ENCODE measurements around the gene TEX11. TPM values are rescaled to one million over a fixed set of nuclear protein-coding genes. Genes with fewer than 3 reads are reported as not detected.

Gene TEX11
- total and polyA plus RNA-seq, 9 donors: not detected

DNA sequence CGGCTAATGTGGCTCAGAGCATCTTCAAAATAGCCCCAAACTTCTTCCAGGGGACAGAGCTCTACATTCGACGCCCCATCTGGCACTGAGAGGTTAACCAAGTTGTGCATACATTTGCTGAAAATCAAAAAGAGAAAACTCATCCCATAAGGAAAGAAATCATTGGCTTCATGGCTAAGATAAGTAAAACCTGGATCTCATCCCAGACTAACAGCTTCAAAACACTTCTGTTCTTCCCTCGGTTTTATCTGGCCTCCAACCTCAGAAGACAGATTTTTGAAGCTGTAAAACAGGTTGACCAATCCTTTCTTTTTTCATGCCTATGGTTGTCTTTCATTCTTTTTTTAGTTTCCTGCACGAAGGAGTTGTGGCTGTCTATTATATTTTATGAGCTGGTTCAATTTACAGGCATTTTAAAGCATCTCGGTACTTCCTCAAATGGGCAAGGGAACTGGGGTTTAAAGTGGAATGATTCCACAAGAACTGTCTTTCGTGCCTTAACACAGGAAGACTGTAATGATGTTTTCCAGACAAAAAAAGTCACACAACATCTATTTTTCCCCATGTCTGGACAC, 356.3 kb downstream of the TEX11 start:
- H3K4me1 ChIP-seq (ENCODE audit: insufficient read depth): no peaks in the 10 kb centered on the region
- H3K36me3 ChIP-seq: no peaks in the 10 kb centered on the region
- no peaks in the 10 kb centered on the region for H3K27me3 ChIP-seq
- DNase-seq: no peak
- TF ChIP-seq, protein P1, sequence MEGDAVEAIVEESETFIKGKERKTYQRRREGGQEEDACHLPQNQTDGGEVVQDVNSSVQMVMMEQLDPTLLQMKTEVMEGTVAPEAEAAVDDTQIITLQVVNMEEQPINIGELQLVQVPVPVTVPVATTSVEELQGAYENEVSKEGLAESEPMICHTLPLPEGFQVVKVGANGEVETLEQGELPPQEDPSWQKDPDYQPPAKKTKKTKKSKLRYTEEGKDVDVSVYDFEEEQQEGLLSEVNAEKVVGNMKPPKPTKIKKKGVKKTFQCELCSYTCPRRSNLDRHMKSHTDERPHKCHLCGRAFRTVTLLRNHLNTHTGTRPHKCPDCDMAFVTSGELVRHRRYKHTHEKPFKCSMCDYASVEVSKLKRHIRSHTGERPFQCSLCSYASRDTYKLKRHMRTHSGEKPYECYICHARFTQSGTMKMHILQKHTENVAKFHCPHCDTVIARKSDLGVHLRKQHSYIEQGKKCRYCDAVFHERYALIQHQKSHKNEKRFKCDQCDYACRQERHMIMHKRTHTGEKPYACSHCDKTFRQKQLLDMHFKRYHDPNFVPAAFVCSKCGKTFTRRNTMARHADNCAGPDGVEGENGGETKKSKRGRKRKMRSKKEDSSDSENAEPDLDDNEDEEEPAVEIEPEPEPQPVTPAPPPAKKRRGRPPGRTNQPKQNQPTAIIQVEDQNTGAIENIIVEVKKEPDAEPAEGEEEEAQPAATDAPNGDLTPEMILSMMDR (IDR thresholded peaks at IDR 0.05): no peak
- TF ChIP-seq POLR2A (IDR thresholded peaks at IDR 0.05) (no peak), EP300 (IDR thresholded peaks at IDR 0.05) (no peak)
- no peak overlapping the region for H3K4me3 ChIP-seq
- WGBS, 3 donors: 22 to 32% (median 27%) methylated on average over 7 of the region's 7 CpGs
- H3K9me3 ChIP-seq: no peaks in the 10 kb centered on the region
- H3K27ac ChIP-seq: no peak overlapping the region
- intact Hi-C loops (cut with DNase I): loop anchor here in 2 of 4 donors (10.0 kb wide), 1 partner anchor 97 kb away; no protein-coding TSS in a partner anchor

DNA sequence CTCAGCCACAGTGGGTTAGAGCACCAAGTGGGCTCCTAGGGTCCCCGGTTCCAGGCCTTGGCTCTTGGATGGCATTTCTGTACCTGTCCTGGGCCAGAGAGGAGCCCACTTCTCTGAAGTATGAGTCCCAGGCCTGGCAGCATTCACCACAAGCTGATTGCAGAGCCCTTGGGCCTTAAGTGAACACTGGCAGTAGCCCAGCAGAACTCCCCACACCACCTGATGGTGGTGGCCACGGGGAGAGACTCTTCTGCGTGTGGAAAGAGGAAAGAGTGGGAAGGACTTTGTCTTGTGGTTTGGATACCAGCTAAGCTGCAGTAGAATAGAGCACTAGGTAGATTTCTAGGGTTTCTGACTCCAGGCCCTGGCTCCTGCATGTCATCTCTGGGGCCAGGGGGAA, 359.1 kb downstream of the TEX11 start:
- WGBS, 3 donors: 63 to 82% (median 66%) methylated on average over 3 of the region's 3 CpGs
- no peaks in the 10 kb centered on the region for H3K4me1 ChIP-seq (ENCODE audit: insufficient read depth)
- H3K27ac ChIP-seq: no peak overlapping the region
- H3K36me3 ChIP-seq: no peaks in the 10 kb centered on the region
- intact Hi-C loops (cut with DNase I): no loop called here
- no peak for TF ChIP-seq POLR2A (IDR thresholded peaks at IDR 0.05)
- TF ChIP-seq EP300 (IDR thresholded peaks at IDR 0.05): no peak
- TF ChIP-seq, protein P1 (IDR thresholded peaks at IDR 0.05): no peak
- no peak for DNase-seq
- no peak overlapping the region for H3K4me3 ChIP-seq
- no peaks in the 10 kb centered on the region for H3K27me3 ChIP-seq
- H3K9me3 ChIP-seq: no peaks in the 10 kb centered on the region

DNA sequence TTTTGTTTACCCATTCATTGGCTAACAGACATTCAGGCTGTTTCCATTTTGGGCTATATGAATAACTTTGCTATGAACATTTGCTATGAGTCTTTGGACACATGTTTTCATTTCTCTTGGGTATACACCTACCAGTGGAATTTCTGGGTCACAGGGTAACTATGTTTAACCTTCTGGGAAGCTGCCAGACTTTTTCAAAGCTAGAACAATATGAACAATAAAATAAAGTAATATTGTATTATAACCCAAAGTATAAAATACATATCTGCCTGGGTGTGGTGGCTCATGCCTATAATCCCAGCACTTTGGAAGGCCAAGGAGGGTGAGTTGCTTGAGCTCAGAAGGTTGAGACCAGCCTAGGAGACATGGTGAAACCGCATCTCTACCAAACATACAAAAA, 373.3 kb downstream of the TEX11 start:
- Histone ChIP-seq H3K36me3 (no peaks in the 10 kb centered on the region), H3K4me1 (ENCODE audit: insufficient read depth) (no peaks in the 10 kb centered on the region), H3K4me3 (no peak overlapping the region), H3K27me3 (no peaks in the 10 kb centered on the region), H3K9me3 (no peaks in the 10 kb centered on the region), H3K27ac (no peak overlapping the region)
- DNase-seq: no peak
- WGBS, 3 donors: 35 to 67% (median 53%) methylated on average over 1 of the region's 1 CpG
- intact Hi-C loops (cut with DNase I): loop anchor here in 1 of 4 donors (10.0 kb wide), 1 partner anchor 1040 kb away; no protein-coding TSS in a partner anchor
- TF ChIP-seq, protein P1 (IDR thresholded peaks at IDR 0.05): no peak
- TF ChIP-seq EP300 (IDR thresholded peaks at IDR 0.05): no peak
- no peak for TF ChIP-seq POLR2A (IDR thresholded peaks at IDR 0.05)

DNA sequence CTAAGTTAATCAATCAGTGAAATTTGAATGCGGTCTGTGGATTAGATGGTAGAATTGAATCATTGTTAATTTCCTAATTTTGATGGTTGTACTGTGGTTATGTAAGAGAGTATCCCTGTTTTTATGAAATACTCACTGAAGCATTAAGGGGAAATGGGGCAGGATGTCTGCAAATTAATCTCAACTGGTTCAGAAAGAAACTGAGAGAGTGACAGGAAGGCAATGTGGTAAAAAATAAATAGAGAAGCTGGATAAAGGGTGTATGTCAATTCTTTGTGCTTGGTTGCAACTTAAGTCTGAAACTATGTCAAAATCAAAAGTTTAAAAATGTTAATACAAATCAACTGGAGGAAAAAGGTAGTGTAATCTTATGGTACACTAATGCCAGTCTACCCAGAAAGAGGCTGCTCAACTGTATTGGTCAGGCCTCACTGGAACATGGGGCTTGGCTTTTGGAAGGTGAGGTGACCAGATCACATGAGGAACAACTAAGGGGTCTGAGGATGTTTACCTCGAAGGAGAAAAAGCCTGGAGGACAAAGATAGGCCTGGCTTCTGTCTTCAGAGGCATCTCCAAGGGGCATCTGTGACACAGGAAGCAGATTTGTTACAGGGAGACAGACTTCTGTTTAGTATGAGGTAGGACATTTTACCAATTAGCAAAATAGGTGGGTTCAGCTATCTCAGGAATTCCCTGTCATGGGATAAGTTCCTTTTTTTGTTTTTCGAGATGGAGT, 380.7 kb downstream of the TEX11 start:
- DNase-seq: no peak
- Histone ChIP-seq H3K4me1 (ENCODE audit: insufficient read depth) (no peaks in the 10 kb centered on the region), H3K9me3 (no peaks in the 10 kb centered on the region), H3K27me3 (no peaks in the 10 kb centered on the region), H3K36me3 (no peaks in the 10 kb centered on the region), H3K27ac (no peak overlapping the region), H3K4me3 (no peak overlapping the region)
- 58 to 69% (median 60%) methylated on average over 3 of the region's 3 CpGs for WGBS, 3 donors
- TF ChIP-seq POLR2A (IDR thresholded peaks at IDR 0.05) (no peak), EP300 (IDR thresholded peaks at IDR 0.05) (no peak)
- TF ChIP-seq, protein P1 (IDR thresholded peaks at IDR 0.05): no peak
- intact Hi-C loops (cut with DNase I): no loop called here

Measured in ovary (tissue), 9 donors.